ENCODE measurements around the gene ITGAD. TPM values are rescaled to one million over a fixed set of nuclear protein-coding genes. Genes with fewer than 3 reads are reported as not detected.
A peak's percentile ranks its signal among the peaks of the same experiment; 100 is the strongest.

Gene ITGAD
- total and polyA plus RNA-seq, 2 of the 13 experiments (the other 11 are each of a cell fraction or from before 2014, with no cell fraction given), result not detected

DNA sequence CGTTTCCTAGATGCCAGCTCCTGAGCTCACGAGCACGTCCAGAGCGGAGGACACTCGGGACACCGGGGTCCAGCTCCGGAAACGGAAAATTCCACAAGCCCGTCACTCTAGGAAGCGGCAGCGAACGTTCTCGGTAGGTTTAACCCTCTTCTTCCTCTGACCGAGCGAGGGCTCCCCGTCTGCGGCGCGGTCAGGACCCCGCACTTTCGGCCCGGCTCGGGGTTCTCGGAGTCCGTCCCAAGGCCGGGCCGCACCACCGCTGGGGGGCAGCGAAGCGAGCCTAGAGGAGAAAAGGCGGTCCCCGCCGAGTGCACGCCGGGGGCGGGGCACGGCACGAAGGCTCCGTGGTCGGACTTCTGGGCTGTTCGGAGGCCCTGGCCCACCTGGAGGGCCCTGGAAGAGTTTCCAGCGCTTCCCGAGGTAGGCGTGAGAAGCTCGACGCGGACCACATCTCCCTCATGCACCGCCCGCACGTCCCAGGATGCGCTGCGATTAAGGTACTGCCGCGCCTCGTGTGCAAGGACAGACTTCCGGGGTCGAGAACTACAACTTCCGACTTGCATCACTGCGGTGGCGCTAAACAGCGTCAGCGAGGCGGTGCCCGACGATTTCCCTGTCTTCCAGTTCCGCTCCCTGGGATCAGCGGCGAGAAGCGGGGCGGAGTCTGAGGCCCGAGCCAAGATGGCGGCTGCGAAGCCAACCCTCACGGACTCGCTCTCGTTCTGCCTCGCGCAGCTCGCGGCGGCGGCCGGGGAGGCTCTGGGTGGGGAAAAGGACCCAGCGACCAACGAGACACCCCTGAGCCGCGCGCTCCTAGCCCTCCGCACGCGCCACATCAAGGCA lies 65.9 kb downstream of the ITGAD start, which contains the start of gene ARMC5 (continued):
- TF ChIP-seq, protein P1, sequence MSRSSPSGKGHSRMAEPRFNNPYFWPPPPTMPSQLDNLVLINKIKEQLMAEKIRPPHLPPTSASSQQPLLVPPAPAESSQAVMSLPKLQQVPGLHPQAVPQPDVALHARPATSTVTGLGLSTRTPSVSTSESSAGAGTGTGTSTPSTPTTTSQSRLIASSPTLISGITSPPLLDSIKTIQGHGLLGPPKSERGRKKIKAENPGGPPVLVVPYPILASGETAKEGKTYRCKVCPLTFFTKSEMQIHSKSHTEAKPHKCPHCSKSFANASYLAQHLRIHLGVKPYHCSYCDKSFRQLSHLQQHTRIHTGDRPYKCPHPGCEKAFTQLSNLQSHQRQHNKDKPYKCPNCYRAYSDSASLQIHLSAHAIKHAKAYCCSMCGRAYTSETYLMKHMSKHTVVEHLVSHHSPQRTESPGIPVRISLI (CRISPR knock-in tag; IDR thresholded peaks at IDR 0.05; ENCODE audit: borderline replicate concordance), result peak; percentile 57; the same call in 1 of the 2 replicates
- no peak for TF ChIP-seq EZH2 (conservative IDR thresholded peaks at IDR 0.05; ENCODE audit: low read depth, low read length)
- no peak for TF ChIP-seq SCMH1 (CRISPR knock-in tag; IDR thresholded peaks at IDR 0.05; ENCODE audit: borderline replicate concordance)
- TF ChIP-seq, protein P2, sequence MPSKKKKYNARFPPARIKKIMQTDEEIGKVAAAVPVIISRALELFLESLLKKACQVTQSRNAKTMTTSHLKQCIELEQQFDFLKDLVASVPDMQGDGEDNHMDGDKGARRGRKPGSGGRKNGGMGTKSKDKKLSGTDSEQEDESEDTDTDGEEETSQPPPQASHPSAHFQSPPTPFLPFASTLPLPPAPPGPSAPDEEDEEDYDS (CRISPR knock-in tag; IDR thresholded peaks at IDR 0.05), result peak; percentile 53
- TF ChIP-seq YY1 (IDR thresholded peaks at IDR 0.05; ENCODE audit: insufficient read depth, insufficient replicate concordance, low read depth, low read length), result peak; percentile 98
- TF ChIP-seq, protein P3, sequence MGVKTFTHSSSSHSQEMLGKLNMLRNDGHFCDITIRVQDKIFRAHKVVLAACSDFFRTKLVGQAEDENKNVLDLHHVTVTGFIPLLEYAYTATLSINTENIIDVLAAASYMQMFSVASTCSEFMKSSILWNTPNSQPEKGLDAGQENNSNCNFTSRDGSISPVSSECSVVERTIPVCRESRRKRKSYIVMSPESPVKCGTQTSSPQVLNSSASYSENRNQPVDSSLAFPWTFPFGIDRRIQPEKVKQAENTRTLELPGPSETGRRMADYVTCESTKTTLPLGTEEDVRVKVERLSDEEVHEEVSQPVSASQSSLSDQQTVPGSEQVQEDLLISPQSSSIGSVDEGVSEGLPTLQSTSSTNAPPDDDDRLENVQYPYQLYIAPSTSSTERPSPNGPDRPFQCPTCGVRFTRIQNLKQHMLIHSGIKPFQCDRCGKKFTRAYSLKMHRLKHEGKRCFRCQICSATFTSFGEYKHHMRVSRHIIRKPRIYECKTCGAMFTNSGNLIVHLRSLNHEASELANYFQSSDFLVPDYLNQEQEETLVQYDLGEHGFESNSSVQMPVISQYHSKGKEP (CRISPR knock-in tag; IDR thresholded peaks at IDR 0.05), result 0 out of 2 replicates have a peak, but pooled peaks have one; percentile 32
- TF ChIP-seq ZNF382 (CRISPR knock-in tag; IDR thresholded peaks at IDR 0.05; ENCODE audit: borderline replicate concordance), result no peak
- TF ChIP-seq ERF (CRISPR knock-in tag; IDR thresholded peaks at IDR 0.05), result peak; percentile 90; the same call in 1 of the 2 replicates
- TF ChIP-seq, protein P4, sequence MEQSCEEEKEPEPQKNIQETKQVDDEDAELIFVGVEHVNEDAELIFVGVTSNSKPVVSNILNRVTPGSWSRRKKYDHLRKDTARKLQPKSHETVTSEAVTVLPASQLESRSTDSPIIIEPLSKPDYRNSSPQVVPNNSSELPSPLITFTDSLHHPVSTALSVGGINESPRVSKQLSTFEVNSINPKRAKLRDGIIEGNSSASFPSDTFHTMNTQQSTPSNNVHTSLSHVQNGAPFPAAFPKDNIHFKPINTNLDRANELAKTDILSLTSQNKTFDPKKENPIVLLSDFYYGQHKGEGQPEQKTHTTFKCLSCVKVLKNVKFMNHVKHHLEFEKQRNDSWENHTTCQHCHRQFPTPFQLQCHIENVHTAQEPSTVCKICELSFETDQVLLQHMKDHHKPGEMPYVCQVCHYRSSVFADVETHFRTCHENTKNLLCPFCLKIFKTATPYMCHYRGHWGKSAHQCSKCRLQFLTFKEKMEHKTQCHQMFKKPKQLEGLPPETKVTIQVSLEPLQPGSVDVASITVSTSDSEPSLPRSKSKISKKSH (CRISPR knock-in tag; IDR thresholded peaks at IDR 0.05; ENCODE audit: borderline replicate concordance), result peak; percentile 27; the same call in 1 of the 2 replicates
- TF ChIP-seq, protein P5, sequence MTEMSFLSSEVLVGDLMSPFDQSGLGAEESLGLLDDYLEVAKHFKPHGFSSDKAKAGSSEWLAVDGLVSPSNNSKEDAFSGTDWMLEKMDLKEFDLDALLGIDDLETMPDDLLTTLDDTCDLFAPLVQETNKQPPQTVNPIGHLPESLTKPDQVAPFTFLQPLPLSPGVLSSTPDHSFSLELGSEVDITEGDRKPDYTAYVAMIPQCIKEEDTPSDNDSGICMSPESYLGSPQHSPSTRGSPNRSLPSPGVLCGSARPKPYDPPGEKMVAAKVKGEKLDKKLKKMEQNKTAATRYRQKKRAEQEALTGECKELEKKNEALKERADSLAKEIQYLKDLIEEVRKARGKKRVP (CRISPR knock-in tag; IDR thresholded peaks at IDR 0.05), result peak in 1 of 2 experiments; percentile 94; a peak in 2 of 4 replicates
- TF ChIP-seq, protein P6, sequence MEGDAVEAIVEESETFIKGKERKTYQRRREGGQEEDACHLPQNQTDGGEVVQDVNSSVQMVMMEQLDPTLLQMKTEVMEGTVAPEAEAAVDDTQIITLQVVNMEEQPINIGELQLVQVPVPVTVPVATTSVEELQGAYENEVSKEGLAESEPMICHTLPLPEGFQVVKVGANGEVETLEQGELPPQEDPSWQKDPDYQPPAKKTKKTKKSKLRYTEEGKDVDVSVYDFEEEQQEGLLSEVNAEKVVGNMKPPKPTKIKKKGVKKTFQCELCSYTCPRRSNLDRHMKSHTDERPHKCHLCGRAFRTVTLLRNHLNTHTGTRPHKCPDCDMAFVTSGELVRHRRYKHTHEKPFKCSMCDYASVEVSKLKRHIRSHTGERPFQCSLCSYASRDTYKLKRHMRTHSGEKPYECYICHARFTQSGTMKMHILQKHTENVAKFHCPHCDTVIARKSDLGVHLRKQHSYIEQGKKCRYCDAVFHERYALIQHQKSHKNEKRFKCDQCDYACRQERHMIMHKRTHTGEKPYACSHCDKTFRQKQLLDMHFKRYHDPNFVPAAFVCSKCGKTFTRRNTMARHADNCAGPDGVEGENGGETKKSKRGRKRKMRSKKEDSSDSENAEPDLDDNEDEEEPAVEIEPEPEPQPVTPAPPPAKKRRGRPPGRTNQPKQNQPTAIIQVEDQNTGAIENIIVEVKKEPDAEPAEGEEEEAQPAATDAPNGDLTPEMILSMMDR (CRISPR knock-in tag; IDR thresholded peaks at IDR 0.05), result peak; percentile 90
- TF ChIP-seq SOX13 (IDR thresholded peaks at IDR 0.05), result no peak
- peak in 1 of 2 experiments; percentile 4; a peak in 1 of 4 replicates for TF ChIP-seq SOX13 (CRISPR knock-in tag; conservative IDR thresholded peaks at IDR 0.05 in 1 of 2, IDR thresholded peaks at IDR 0.05 in 1 of 2)
- TF ChIP-seq NFKBIZ (CRISPR knock-in tag; IDR thresholded peaks at IDR 0.05), result 0 out of 2 replicates have a peak, but pooled peaks have one; percentile 56
- TF ChIP-seq IRF2 (CRISPR knock-in tag; IDR thresholded peaks at IDR 0.05), result peak; percentile 98
- TF ChIP-seq, protein P7, sequence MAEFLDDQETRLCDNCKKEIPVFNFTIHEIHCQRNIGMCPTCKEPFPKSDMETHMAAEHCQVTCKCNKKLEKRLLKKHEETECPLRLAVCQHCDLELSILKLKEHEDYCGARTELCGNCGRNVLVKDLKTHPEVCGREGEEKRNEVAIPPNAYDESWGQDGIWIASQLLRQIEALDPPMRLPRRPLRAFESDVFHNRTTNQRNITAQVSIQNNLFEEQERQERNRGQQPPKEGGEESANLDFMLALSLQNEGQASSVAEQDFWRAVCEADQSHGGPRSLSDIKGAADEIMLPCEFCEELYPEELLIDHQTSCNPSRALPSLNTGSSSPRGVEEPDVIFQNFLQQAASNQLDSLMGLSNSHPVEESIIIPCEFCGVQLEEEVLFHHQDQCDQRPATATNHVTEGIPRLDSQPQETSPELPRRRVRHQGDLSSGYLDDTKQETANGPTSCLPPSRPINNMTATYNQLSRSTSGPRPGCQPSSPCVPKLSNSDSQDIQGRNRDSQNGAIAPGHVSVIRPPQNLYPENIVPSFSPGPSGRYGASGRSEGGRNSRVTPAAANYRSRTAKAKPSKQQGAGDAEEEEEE (CRISPR knock-in tag; IDR thresholded peaks at IDR 0.05; ENCODE audit: borderline replicate concordance), result peak; percentile 99
- peak; percentile 76; the same call in 1 of the 2 replicates for TF ChIP-seq NKX3-1 (CRISPR knock-in tag; IDR thresholded peaks at IDR 0.05)
- no peak for TF ChIP-seq ZNF672 (CRISPR knock-in tag; IDR thresholded peaks at IDR 0.05)

Measured in HepG2 (cell line).